HAP-1 (cell line): Measurements from ENCODE around the gene ADAMTS13.

ENCODE experiments used
- DNase-seq, 2 experiments: peaks; one replicate each; pipeline ENCODE4 v3.0.0-alpha.2; 2016 to 2020; ENCODE audit warnings: low spot score in 2 of 2
- H3K27me3 ChIP-seq: fragments of 250-450 bp; sonication (Bioruptor Pico); 2 replicates; pipeline ENCODE4 v1.5.1; 2020; ENCODE audit warnings: low read depth, mild to moderate bottlenecking, moderate library complexity
- H3K36me3 ChIP-seq: fragments of 250-450 bp; sonication (Bioruptor Pico); replicated peaks from 2 replicates; pipeline ENCODE4 v1.5.1; 2020; ENCODE audit warnings: mild to moderate bottlenecking
- H3K4me1 ChIP-seq: fragments of 250-450 bp; sonication (Bioruptor Pico); 2 replicates; pipeline ENCODE4 v1.5.1; 2020; ENCODE audit warnings: mild to moderate bottlenecking
- H3K4me3 ChIP-seq: fragments of 250-450 bp; sonication (Bioruptor Pico); 2 replicates; pipeline ENCODE4 v1.5.1; 2020; ENCODE audit warnings: mild to moderate bottlenecking, moderate library complexity
- H3K9me3 ChIP-seq: fragments of 250-450 bp; sonication (Bioruptor Pico); 2 replicates; pipeline ENCODE4 v1.5.1; 2020; ENCODE audit warnings: mild to moderate bottlenecking, moderate library complexity
- in situ Hi-C: fragments of 300-500 bp; cut with MboI; formaldehyde crosslinking; loops from 3 replicates; pipeline ENCODE4 v1.14.3; 2020; ENCODE audit warnings: low sequenced_read_pairs, inconsistent platforms, mixed read lengths

ADAMTS13 gene

GRCh38 chr9:133457233-133457632 is 35.1 kb downstream of the ADAMTS13 start:
- no peaks in the 10 kb centered on the region for H3K36me3 ChIP-seq
- no peaks in the 10 kb centered on the region for H3K27me3 ChIP-seq
- in situ Hi-C loops = no loop called here
- DNase-seq = peak in 1 of 2 experiments; percentile 25
- H3K9me3 ChIP-seq = no peaks in the 10 kb centered on the region
- peaks cover 5% of the 10 kb centered on the region; the same call in 1 of the 2 replicates for H3K4me1 ChIP-seq
- no peak overlapping the region for H3K4me3 ChIP-seq

- Histone ChIP-seq H3K4me1 (peaks cover 5% of the 10 kb centered on the region; the same call in 1 of the 2 replicates), H3K36me3 (no peaks in the 10 kb centered on the region), H3K4me3 (no peak overlapping the region), H3K27me3 (no peaks in the 10 kb centered on the region), H3K9me3 (no peaks in the 10 kb centered on the region)
- in situ Hi-C loops = no loop called here
- no peak for DNase-seq
Measured at GRCh38 chr9:133457748-133458147, 35.6 kb downstream of the ADAMTS13 start.

DNA sequence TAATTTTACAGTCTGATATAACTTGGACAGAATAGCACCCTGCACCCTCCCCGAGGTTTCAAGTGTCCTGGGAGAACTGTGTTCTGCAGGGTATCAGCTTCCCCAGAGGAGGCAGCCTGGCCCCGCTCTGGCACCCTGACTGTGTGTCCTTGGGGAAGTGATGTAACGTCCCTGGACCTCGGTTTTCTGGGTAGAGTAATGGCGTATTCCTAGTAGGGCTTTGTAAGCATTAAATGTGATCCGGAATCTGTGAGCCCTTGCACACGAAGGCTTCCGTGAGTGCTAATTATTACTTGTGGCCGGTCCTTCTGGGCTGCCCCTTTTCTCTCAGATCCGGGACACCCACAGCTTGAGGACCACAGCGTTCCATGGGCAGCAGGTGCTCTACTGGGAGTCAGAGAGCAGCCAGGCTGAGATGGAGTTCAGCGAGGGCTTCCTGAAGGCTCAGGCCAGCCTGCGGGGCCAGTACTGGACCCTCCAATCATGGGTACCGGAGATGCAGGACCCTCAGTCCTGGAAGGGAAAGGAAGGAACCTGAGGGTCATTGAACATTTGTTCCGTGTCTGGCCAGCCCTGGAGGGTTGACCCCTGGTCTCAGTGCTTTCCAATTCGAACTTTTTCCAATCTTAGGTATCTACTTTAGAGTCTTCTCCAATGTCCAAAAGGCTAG is 36.6 kb downstream of the ADAMTS13 start:
- peak overlapping the region; percentile 81 for H3K4me3 ChIP-seq
- DNase-seq = no peak
- peaks cover 5% of the 10 kb centered on the region; the same call in 1 of the 2 replicates for H3K4me1 ChIP-seq

DNA sequence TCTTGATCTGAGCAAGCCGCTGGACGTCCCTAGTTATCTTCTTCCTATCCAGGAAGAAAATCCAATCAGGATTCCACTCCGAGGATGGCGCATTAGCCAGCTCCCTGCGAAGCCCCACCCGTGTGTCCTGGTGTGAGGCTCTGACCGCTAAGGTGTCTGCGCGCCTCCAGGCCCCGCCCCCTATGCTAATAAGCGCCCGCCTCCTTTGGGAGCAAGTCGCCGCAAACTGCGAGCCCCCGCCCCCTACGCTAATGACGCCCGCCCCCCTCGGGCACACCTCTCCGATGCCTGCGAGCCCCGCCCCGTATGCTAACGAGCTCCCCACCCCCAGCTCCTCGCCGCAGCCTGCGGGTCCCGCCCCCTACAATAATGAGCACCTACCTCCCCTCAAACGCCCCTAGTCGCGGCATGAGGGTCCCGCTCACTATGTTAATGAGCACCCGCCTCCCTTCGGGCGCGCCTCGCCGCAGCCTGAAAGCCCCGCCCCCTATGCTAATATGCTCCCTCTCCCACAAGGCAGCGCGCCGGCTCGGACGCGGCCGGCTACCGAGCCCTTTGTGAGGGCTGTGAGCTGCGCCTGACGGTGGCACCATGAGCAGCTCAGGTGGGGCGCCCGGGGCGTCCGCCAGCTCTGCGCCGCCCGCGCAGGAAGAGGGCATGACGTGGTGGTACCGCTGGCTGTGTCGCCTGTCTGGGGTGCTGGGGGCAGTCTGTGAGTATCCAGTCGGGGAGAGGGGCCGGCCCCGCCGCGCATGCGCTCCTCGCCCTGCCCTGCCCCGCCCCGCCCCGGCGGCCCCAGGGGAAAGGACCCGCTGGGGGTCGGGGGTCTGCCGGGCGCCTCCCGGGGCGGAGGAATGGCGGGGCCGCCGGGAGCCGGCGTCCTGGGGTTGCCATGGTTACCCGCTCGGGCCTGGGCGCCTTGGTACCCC is 37.6 kb downstream of the ADAMTS13 start, which contains the start of gene CACFD1:
CACFD1 (plus strand) TSS at position 503 of the 929 bp plus-strand sequence; CDS start at position 592, 89 bp downstream.
- in situ Hi-C loops = no loop called here
- Histone ChIP-seq H3K4me3 (peak within 1 kb of the TSS; percentile 81), H3K9me3 (no peaks in the 10 kb centered on the region), H3K36me3 (no peaks in the 10 kb centered on the region), H3K4me1 (peaks cover 5% of the 10 kb centered on the region; the same call in 1 of the 2 replicates), H3K27me3 (no peaks in the 10 kb centered on the region)
- peak; percentile 93 to 99 for DNase-seq

More for the DNA sequence above, 36.6 kb downstream of the ADAMTS13 start:
- no peaks in the 10 kb centered on the region for H3K9me3 ChIP-seq
- in situ Hi-C loops = no loop called here
- no peaks in the 10 kb centered on the region for H3K36me3 ChIP-seq
- H3K27me3 ChIP-seq = no peaks in the 10 kb centered on the region

GRCh38 chr9:133460405-133461175 is 38.4 kb downstream of the ADAMTS13 start:
- peak overlapping the region; percentile 81 for H3K4me3 ChIP-seq
- H3K27me3 ChIP-seq = no peaks in the 10 kb centered on the region
- no peak for DNase-seq
- in situ Hi-C loops = no loop called here
- peaks cover 5% of the 10 kb centered on the region; the same call in 1 of the 2 replicates for H3K4me1 ChIP-seq
- no peaks in the 10 kb centered on the region for H3K36me3 ChIP-seq
- H3K9me3 ChIP-seq = no peaks in the 10 kb centered on the region

GRCh38 chr9:133461975-133462374 is 39.8 kb downstream of the ADAMTS13 start:
- in situ Hi-C loops = no loop called here
- H3K4me1 ChIP-seq = peaks cover 5% of the 10 kb centered on the region; the same call in 1 of the 2 replicates
- H3K27me3 ChIP-seq = no peaks in the 10 kb centered on the region
- no peaks in the 10 kb centered on the region for H3K9me3 ChIP-seq
- no peak overlapping the region for H3K4me3 ChIP-seq
- no peaks in the 10 kb centered on the region for H3K36me3 ChIP-seq
- DNase-seq = no peak

- peak in 1 of 2 experiments; percentile 32 for DNase-seq
- in situ Hi-C loops = no loop called here
- peaks cover 5% of the 10 kb centered on the region; the same call in 1 of the 2 replicates for H3K4me1 ChIP-seq
- no peaks in the 10 kb centered on the region for H3K9me3 ChIP-seq
- no peaks in the 10 kb centered on the region for H3K27me3 ChIP-seq
- no peak overlapping the region for H3K4me3 ChIP-seq
- no peaks in the 10 kb centered on the region for H3K36me3 ChIP-seq
Measured at GRCh38 chr9:133463234-133463863, 41.2 kb downstream of the ADAMTS13 start.

DNA sequence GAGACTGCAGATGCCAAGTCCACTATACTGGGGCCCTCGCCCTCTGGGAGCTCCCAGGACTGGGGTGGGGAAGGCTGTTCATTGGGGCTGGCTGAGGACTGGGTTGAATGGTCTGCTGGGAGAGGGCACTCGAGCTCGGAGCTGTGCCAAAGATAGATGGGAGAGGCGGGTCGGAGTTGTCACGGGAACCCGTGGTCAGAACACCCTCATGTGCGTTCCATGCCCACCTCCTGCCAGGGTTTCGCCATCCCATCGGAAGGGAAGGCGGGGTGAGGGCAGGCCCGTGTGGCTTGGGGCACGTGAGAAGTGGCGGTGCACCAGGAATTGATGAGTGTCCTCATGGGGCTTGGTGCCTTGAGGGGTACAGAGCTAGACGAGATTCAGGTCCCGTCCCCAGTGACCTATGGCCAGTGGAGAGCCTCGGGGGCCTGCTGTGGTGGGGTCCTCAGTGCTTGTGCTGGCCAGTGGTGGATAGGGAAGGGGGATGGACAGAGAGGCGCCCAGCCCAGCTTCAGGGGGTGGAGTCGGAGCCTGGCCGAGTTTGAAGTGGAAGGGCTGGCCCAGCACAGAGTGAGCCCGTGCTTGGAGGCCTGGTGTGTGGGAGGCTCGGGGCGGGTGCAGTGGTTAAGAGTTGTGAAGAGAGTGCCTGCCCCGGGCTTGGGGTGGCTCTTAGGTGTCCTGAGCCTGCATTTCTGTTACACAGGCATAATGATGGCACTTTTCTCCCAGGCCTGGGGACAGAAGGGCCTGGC is 41.9 kb downstream of the ADAMTS13 start:
- peaks cover 5% of the 10 kb centered on the region; the same call in 1 of the 2 replicates for H3K4me1 ChIP-seq
- in situ Hi-C loops = no loop called here
- no peaks in the 10 kb centered on the region for H3K9me3 ChIP-seq
- DNase-seq = no peak
- H3K27me3 ChIP-seq = no peaks in the 10 kb centered on the region
- H3K4me3 ChIP-seq = no peak overlapping the region
- no peaks in the 10 kb centered on the region for H3K36me3 ChIP-seq

DNA sequence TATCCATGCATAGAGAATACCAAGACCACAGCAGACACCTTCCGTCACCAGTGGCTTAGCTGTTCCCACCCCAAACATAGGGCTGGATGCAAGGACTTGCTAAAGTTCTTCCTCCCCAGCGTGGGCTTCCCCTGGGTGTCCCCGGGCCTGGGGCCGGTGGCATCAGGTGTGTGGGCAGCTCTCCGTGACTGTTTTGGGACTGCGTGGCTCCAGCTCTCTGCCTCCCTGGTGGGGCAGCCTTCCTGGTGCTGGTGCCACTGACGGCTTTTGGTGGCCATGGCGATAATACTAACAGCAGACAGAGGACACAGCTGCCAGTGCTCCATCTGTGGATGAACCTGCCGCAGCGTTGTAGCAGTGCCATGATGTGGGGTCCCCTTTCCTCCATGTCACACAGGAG is 42.5 kb downstream of the ADAMTS13 start:
- H3K27me3 ChIP-seq = no peaks in the 10 kb centered on the region
- no peaks in the 10 kb centered on the region for H3K9me3 ChIP-seq
- in situ Hi-C loops = no loop called here
- no peaks in the 10 kb centered on the region for H3K36me3 ChIP-seq
- no peak overlapping the region for H3K4me3 ChIP-seq
- DNase-seq = no peak
- H3K4me1 ChIP-seq = peaks cover 5% of the 10 kb centered on the region; the same call in 1 of the 2 replicates

DNA sequence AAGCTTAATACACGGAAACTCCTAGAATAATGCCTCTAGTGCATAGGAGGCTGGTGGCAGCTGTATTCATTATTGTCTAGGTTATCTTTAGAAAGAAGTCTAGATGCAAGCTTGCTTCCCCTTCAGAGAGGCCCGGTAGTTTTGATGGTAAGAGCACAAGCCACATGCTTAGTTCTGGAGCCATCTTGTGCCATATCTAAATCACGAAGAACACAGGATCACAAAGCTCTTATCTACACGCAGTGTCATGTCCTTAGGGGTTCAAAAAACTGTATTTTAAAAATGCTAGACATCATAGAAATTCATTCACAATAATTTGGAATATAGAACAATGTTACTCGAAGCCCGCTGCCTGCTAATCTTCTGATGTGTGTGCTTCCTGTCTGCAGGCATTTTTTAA is 43.8 kb downstream of the ADAMTS13 start:
- in situ Hi-C loops = no loop called here
- Histone ChIP-seq H3K4me1 (no peaks in the 10 kb centered on the region), H3K9me3 (no peaks in the 10 kb centered on the region), H3K36me3 (no peaks in the 10 kb centered on the region), H3K4me3 (no peak overlapping the region), H3K27me3 (no peaks in the 10 kb centered on the region)
- DNase-seq = no peak

GRCh38 chr9:133467101-133467500 is 44.9 kb downstream of the ADAMTS13 start:
- no peak for DNase-seq
- Histone ChIP-seq H3K36me3 (no peaks in the 10 kb centered on the region), H3K9me3 (no peaks in the 10 kb centered on the region), H3K4me3 (no peak overlapping the region), H3K4me1 (no peaks in the 10 kb centered on the region), H3K27me3 (no peaks in the 10 kb centered on the region)
- in situ Hi-C loops = no loop called here

DNA sequence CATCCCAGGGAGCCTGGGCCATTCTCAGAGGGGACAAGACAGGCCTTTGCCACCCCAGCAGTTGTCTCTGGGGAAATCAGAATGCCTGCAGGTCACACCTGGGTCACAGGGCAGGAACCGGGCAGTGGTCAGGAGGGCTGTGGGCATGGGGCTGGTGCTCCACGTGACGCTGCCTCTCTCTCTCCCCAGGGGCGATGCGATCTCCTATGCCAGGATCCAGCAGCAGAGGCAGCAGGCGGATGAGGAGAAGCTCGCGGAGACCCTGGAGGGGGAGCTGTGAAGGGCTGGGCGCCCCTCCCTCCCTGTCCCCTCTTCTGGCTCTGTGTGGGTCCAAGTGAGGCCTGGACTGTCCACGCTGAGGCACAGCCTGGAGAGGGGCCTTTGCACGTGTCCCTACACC is 46.2 kb downstream of the ADAMTS13 start:
- DNase-seq = no peak
- Histone ChIP-seq H3K27me3 (no peaks in the 10 kb centered on the region), H3K9me3 (no peaks in the 10 kb centered on the region), H3K4me1 (no peaks in the 10 kb centered on the region), H3K36me3 (no peaks in the 10 kb centered on the region), H3K4me3 (no peak overlapping the region)
- in situ Hi-C loops = no loop called here
